GM06990 (cell line): ENCODE measurements around the gene HIP1R.

Experiments
- DNase-seq: peaks from one replicate; pipeline ENCODE4 v3.0.0-alpha.2; 2011; ENCODE audit not compliant: insufficient read length; ENCODE audit errors: extremely low read depth
- H3K27me3 ChIP-seq: replicated peaks from 2 replicates; pipeline ENCODE4 v1.6.0; 2011; ENCODE audit warnings: low read length; ENCODE audit not compliant: control insufficient read depth, insufficient read depth
- H3K36me3 ChIP-seq: 2 replicates; pipeline ENCODE4 v1.5.1; 2011; ENCODE audit warnings: low read length; ENCODE audit not compliant: control insufficient read depth, insufficient read depth
- H3K4me3 ChIP-seq: replicated peaks from 2 replicates; pipeline ENCODE4 v1.5.1; 2011; ENCODE audit warnings: low read depth, mild to moderate bottlenecking, control low read depth, low read length
- CTCF ChIP-seq: IDR thresholded peaks from 2 replicates; pipeline ENCODE4 v1.5.1; 2011; ENCODE audit warnings: low read length, control low read depth, mild to moderate bottlenecking, inconsistent platforms; ENCODE audit not compliant: insufficient read depth, poor library complexity, severe bottlenecking

HIP1R gene

GRCh38 chr12:122861587-122861970, 26.3 kb downstream of the HIP1R start:
- H3K36me3 ChIP-seq, result no peaks in the 10 kb centered on the region; the same call in none of the 2 replicates
- TF ChIP-seq CTCF, result no peak
- no peak overlapping the region for H3K4me3 ChIP-seq
- H3K27me3 ChIP-seq, result no peaks in the 10 kb centered on the region
- no peak for DNase-seq

GRCh38 chr12:122862110-122862634, 26.9 kb downstream of the HIP1R start:
- TF ChIP-seq CTCF, result no peak
- Histone ChIP-seq H3K4me3 (no peak overlapping the region), H3K27me3 (no peaks in the 10 kb centered on the region), H3K36me3 (no peaks in the 10 kb centered on the region; the same call in none of the 2 replicates)
- no peak for DNase-seq

- H3K27me3 ChIP-seq, result no peaks in the 10 kb centered on the region
- H3K36me3 ChIP-seq, result peaks cover 5% of the 10 kb centered on the region
- no peak for TF ChIP-seq CTCF
- H3K4me3 ChIP-seq, result no peak overlapping the region
- DNase-seq, result no peak
Measured at GRCh38 chr12:122862872-122863701, 27.8 kb downstream of the HIP1R start.

- H3K4me3 ChIP-seq, result no peak overlapping the region
Measured at GRCh38 chr12:122864894-122865253, 29.6 kb downstream of the HIP1R start.

GRCh38 chr12:122865268-122866231, 30.3 kb downstream of the HIP1R start:
- Histone ChIP-seq H3K4me3 (no peak overlapping the region), H3K36me3 (peaks cover 7% of the 10 kb centered on the region), H3K27me3 (no peaks in the 10 kb centered on the region)
- DNase-seq, result no peak
- TF ChIP-seq CTCF, result peak; percentile 47

More at GRCh38 chr12:122864894-122865253, 29.6 kb downstream of the HIP1R start:
- no peak for TF ChIP-seq CTCF
- no peak for DNase-seq
- H3K27me3 ChIP-seq, result no peaks in the 10 kb centered on the region
- H3K36me3 ChIP-seq, result peaks cover 5% of the 10 kb centered on the region
